Stimulated activated CD4-positive, alpha-beta T cell treated with anti-CD3 and anti-CD28 coated beads, Interleukin-15, amount 100 ng/mL, for 24 hours (primary cell): ENCODE results near the gene THSD4.

Experiments used
- DNase-seq: peaks from one replicate; pipeline ENCODE4 v3.0.0-alpha.2; 2020

Gene THSD4

GRCh38 chr15:71114887-71115566 lies at the start of gene THSD4:
Gene THSD4 (plus strand): TSS chr15:71115471.
- peak; percentile 80 for DNase-seq

GRCh38 chr15:71066983-71067382 lies 48.3 kb upstream of the THSD4 start:
- DNase-seq, result no peak

GRCh38 chr15:71069693-71070092 lies 45.6 kb upstream of the THSD4 start:
- DNase-seq, result no peak

GRCh38 chr15:71071529-71071928 lies 43.7 kb upstream of the THSD4 start:
- DNase-seq, result no peak

- no peak for DNase-seq
Measured at GRCh38 chr15:71072423-71072822, 42.8 kb upstream of the THSD4 start.

- DNase-seq, result no peak
Measured at GRCh38 chr15:71078506-71079207, 36.6 kb upstream of the THSD4 start.

- DNase-seq, result no peak
Measured at GRCh38 chr15:71079208-71080044, 35.8 kb upstream of the THSD4 start.

GRCh38 chr15:71080166-71080565 lies 35.1 kb upstream of the THSD4 start:
- DNase-seq, result no peak

- DNase-seq, result no peak
Measured at GRCh38 chr15:71080705-71081104, 34.6 kb upstream of the THSD4 start.

GRCh38 chr15:71082803-71083202 lies 32.5 kb upstream of the THSD4 start:
- no peak for DNase-seq

GRCh38 chr15:71083349-71083748 lies 31.9 kb upstream of the THSD4 start:
- DNase-seq, result no peak

- no peak for DNase-seq
Measured at GRCh38 chr15:71084264-71084663, 31.0 kb upstream of the THSD4 start.

GRCh38 chr15:71085809-71086208 lies 29.5 kb upstream of the THSD4 start:
- DNase-seq, result no peak

- DNase-seq, result no peak
Measured at GRCh38 chr15:71088155-71088554, 27.1 kb upstream of the THSD4 start.

GRCh38 chr15:71088683-71089082 lies 26.6 kb upstream of the THSD4 start:
- DNase-seq, result no peak

GRCh38 chr15:71089801-71090200 lies 25.5 kb upstream of the THSD4 start:
- DNase-seq, result no peak

GRCh38 chr15:71091601-71092000 lies 23.7 kb upstream of the THSD4 start:
- no peak for DNase-seq

- no peak for DNase-seq
Measured at GRCh38 chr15:71092056-71092600, 23.1 kb upstream of the THSD4 start.

- no peak for DNase-seq
Measured at GRCh38 chr15:71093054-71094024, 21.9 kb upstream of the THSD4 start.

- DNase-seq, result no peak
Measured at GRCh38 chr15:71094137-71094536, 21.1 kb upstream of the THSD4 start.

GRCh38 chr15:71096676-71097075 lies 18.6 kb upstream of the THSD4 start:
- DNase-seq, result no peak

GRCh38 chr15:71097890-71098289 lies 17.4 kb upstream of the THSD4 start:
- DNase-seq, result no peak
